ENCODE data around the gene HIGD1C.
"Not testable (repeated sequence)": the region's sequence is repeated elsewhere in the genome, so short reads cannot be mapped to it uniquely, and the experiment has no call there.

HIGD1C gene

DNA sequence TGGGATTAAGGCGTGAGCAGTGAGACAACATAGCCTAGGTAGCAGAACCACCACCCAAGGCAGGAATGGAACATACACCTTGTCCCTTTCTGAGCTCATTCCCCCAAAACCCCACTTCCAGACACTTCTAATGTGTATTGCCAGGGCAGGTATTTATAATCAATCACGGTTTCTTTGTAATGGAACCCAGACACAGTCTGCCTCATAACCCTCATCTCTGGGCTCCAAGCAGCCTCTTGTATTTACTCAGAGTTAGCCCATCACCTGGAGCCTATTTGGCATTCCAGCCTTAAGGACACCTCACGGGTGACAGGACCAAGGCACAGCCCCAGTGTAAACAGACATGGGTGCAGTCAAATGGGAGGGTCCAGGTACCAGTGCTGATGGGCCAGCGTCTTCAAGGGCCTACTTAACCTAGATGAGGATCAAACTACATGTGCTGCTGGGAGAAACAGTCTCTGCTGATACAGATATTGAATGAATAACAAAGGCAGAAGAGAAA is 2.5 kb upstream of the HIGD1C start:
- no peak for DNase-seq (ENCODE audit: low read depth)
- TF ChIP-seq CTCF (conservative IDR thresholded peaks at IDR 0.05; ENCODE audit: low read depth, low read length), result no peak
- no peak overlapping the region for H3K4me3 ChIP-seq (ENCODE audit: low read length)

GRCh38 chr12:50951112-50951511 is 1.2 kb upstream of the HIGD1C start:
- H3K4me3 ChIP-seq (ENCODE audit: low read length), result no peak overlapping the region
- DNase-seq (ENCODE audit: low read depth), result no peak
- TF ChIP-seq CTCF (conservative IDR thresholded peaks at IDR 0.05; ENCODE audit: low read depth, low read length), result no peak

DNA sequence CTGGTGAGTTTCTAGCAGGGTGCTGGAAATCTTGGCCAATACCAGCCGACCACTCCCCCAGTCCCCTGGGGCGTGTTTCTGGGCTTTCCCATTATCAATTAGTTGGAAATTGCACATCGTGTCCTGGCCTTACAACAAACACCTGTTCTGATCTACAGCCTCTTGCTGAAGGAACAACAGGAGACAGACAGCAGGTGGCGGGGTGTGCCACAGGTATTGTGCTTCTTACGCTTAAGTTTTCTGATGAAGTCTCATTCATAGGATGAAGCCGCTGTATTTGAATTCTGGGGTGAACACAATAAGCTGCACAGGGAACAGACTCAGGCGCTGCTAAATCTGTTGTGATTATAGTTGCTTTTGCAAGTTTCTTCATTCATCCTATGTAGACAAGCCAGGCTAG is 703 bp downstream of the HIGD1C start:
- no peak overlapping the region for H3K4me3 ChIP-seq (ENCODE audit: low read length)
- no peak for DNase-seq (ENCODE audit: low read depth)
- no peak for TF ChIP-seq CTCF (conservative IDR thresholded peaks at IDR 0.05; ENCODE audit: low read depth, low read length)

DNA sequence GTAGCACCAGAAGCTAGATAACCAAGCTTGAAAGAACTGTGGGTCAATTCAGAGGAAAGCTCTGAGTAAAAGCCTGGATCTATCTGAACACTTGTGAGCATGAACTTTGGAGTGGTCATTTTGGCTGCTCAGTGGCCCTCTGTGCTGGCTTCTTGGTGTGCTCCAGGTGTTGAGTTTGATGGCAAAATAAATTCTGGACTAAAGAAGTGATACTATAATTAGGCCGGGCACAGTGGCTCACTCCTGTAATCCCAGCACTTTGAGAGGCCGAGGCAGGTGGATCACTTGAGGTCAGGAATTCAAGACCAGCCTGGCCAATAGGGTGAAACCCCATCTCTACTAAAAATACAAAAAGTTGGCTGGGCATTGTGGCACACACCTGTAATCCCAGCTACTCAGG is 2.4 kb downstream of the HIGD1C start:
- H3K4me3 ChIP-seq (ENCODE audit: low read length); DNase-seq (ENCODE audit: low read depth): not testable (repeated sequence)

DNA sequence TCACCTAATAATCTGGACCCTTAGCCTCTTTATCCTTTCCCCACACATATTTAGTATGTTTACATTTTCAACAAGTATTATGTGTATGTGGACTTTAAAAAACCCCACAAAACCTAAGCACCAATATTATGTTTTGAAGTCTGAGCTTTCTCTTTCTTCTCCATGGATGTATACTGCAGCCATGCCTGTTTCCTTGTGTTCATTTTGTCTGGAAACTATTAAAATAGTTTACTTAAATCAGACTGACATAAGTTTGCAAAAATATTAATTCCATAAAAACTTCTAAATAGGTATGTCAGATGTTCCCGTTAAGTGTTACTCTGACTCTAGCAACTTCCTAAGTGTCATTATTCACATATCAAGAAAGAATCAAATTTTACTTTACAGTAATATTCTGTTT is 2.9 kb downstream of the HIGD1C start:
- TF ChIP-seq CTCF (conservative IDR thresholded peaks at IDR 0.05; ENCODE audit: low read depth, low read length), result no peak
- no peak for DNase-seq (ENCODE audit: low read depth)
- no peak overlapping the region for H3K4me3 ChIP-seq (ENCODE audit: low read length)

- H3K4me3 ChIP-seq (ENCODE audit: low read length), result no peak overlapping the region
- no peak for DNase-seq (ENCODE audit: low read depth)
- TF ChIP-seq CTCF (conservative IDR thresholded peaks at IDR 0.05; ENCODE audit: low read depth, low read length), result no peak
These were observed 3.4 kb downstream of the HIGD1C start for GRCh38 chr12:50955697-50956096.

DNA sequence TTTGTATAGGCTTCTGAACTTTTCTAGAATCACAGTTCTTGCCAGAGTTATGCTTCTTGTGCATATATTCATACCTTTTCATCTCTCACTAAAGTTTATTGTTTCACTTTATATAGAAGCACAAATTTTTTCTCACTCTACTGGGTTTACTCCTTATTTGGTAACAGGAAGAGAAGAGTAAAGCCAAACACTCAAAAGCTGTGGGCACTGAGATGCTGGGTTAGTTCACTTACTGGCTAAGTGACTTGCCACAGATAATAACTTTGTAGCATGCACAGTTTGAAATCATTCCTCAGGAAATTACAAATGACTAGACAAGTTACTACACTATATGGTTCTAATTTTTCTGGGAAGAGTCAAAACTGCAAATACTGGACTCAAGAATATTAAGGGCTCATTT is 7.8 kb downstream of the HIGD1C start:
- H3K4me3 ChIP-seq (ENCODE audit: low read length), result no peak overlapping the region
- DNase-seq (ENCODE audit: low read depth), result no peak
- TF ChIP-seq CTCF (conservative IDR thresholded peaks at IDR 0.05; ENCODE audit: low read depth, low read length), result no peak

GRCh38 chr12:50961708-50962107 is 9.4 kb downstream of the HIGD1C start:
- no peak overlapping the region for H3K4me3 ChIP-seq (ENCODE audit: low read length)
- DNase-seq (ENCODE audit: low read depth), result no peak
- no peak for TF ChIP-seq CTCF (conservative IDR thresholded peaks at IDR 0.05; ENCODE audit: low read depth, low read length)
